Tibial nerve (tissue), 4 donors: ENCODE results near the gene BCL7B.

Source experiments
- EP300 ChIP-seq, 2 donors: sonication (generic); formaldehyde crosslinking; IDR thresholded peaks; one replicate each; pipeline ENCODE4 v1.6.1; 2017; ENCODE audit warnings: antibody characterized with exemption in 2 of 2, mild to moderate bottlenecking in 1 of 2
- POLR2A ChIP-seq, 2 donors: fragments of 450-650 bp; IDR thresholded peaks; one replicate each; pipeline ENCODE4 v1.6.1; 2017; ENCODE audit warnings: antibody characterized with exemption in 2 of 2, mild to moderate bottlenecking in 2 of 2, moderate library complexity in 2 of 2
- TF ChIP-seq, protein P1 (sequence below), 5 experiments: fragments of 200-600 bp in 3 of 5; fragments of 450-650 bp in 2 of 5; sonication (generic) in 3 of 5; IDR thresholded peaks; one replicate each; pipeline ENCODE4 v1.5.1; 2016 to 2019; ENCODE audit warnings: antibody characterized with exemption in 5 of 5, mild to moderate bottlenecking in 3 of 5, moderate library complexity in 2 of 5

DNA sequence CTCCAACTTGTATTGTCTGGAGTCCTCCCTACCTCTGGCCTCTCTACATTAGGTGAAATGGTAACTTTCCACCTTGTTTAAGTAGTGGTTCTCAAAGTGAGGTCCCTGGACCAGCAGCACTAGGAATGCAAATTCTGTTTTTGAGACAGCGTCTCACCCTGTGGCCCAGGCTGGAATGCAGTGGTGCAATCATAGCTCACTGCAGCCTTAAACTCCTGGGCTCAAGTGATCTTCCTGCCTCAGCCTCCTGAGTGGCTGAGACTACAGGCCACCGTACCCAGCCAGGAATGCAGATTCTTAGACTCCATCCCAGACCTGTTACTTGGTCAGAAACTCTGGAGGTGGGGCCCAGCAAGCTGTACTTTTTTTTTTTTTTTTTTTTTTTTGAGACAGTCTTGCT lies 27.7 kb upstream of the BCL7B start:
- no peak for TF ChIP-seq EP300 (IDR thresholded peaks at IDR 0.05)
- TF ChIP-seq, protein P1, sequence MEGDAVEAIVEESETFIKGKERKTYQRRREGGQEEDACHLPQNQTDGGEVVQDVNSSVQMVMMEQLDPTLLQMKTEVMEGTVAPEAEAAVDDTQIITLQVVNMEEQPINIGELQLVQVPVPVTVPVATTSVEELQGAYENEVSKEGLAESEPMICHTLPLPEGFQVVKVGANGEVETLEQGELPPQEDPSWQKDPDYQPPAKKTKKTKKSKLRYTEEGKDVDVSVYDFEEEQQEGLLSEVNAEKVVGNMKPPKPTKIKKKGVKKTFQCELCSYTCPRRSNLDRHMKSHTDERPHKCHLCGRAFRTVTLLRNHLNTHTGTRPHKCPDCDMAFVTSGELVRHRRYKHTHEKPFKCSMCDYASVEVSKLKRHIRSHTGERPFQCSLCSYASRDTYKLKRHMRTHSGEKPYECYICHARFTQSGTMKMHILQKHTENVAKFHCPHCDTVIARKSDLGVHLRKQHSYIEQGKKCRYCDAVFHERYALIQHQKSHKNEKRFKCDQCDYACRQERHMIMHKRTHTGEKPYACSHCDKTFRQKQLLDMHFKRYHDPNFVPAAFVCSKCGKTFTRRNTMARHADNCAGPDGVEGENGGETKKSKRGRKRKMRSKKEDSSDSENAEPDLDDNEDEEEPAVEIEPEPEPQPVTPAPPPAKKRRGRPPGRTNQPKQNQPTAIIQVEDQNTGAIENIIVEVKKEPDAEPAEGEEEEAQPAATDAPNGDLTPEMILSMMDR (IDR thresholded peaks at IDR 0.05): no peak
- no peak for TF ChIP-seq POLR2A (IDR thresholded peaks at IDR 0.05)
